Subcutaneous abdominal adipose tissue (tissue), 5 donors: ENCODE measurements around the gene BICD1.
"Not testable (repeated sequence)": the region's sequence is repeated elsewhere in the genome, so short reads cannot be mapped to it uniquely, and the experiment has no call there.

Experiments used
- H3K27ac ChIP-seq: one replicate; pipeline ENCODE4 v1.7.0; 2013; ENCODE audit warnings: low read depth, mild to moderate bottlenecking, inconsistent platforms, low read length, moderate library complexity
- H3K27me3 ChIP-seq, 5 donors: one replicate each; pipeline ENCODE4 v1.7.0; 2013; ENCODE audit warnings: low read length in 5 of 5, inconsistent platforms in 1 of 5; ENCODE audit not compliant: control insufficient read depth in 5 of 5, insufficient read depth in 4 of 5
- H3K36me3 ChIP-seq, 5 donors: one replicate each; pipeline ENCODE4 v1.7.0; 2013; ENCODE audit warnings: low read length in 5 of 5; ENCODE audit not compliant: control insufficient read depth in 5 of 5, insufficient read depth in 5 of 5
- H3K4me1 ChIP-seq, 5 donors: one replicate each; pipeline ENCODE4 v1.7.0; 2013; ENCODE audit warnings: low read length in 5 of 5, mild to moderate bottlenecking in 3 of 5, moderate library complexity in 1 of 5; ENCODE audit not compliant: control insufficient read depth in 5 of 5, insufficient read depth in 5 of 5
- H3K4me3 ChIP-seq, 5 donors: one replicate each; pipeline ENCODE4 v1.7.0; 2013; ENCODE audit warnings: low read length in 5 of 5, low read depth in 1 of 5
- H3K9ac ChIP-seq, 5 donors: one replicate each; pipeline ENCODE4 v1.7.0; 2013; ENCODE audit warnings: low read length in 5 of 5, mild to moderate bottlenecking in 4 of 5, moderate library complexity in 3 of 5
- H3K9me3 ChIP-seq, 5 donors: one replicate each; pipeline ENCODE4 v1.7.0; 2013; ENCODE audit warnings: low read length in 5 of 5; ENCODE audit not compliant: control insufficient read depth in 5 of 5
- donor health status: healthy.
- donor health status: healthy.
- donor health status: healthy.
- donor health status: healthy.
- donor health status: healthy.

The BICD1 gene

DNA sequence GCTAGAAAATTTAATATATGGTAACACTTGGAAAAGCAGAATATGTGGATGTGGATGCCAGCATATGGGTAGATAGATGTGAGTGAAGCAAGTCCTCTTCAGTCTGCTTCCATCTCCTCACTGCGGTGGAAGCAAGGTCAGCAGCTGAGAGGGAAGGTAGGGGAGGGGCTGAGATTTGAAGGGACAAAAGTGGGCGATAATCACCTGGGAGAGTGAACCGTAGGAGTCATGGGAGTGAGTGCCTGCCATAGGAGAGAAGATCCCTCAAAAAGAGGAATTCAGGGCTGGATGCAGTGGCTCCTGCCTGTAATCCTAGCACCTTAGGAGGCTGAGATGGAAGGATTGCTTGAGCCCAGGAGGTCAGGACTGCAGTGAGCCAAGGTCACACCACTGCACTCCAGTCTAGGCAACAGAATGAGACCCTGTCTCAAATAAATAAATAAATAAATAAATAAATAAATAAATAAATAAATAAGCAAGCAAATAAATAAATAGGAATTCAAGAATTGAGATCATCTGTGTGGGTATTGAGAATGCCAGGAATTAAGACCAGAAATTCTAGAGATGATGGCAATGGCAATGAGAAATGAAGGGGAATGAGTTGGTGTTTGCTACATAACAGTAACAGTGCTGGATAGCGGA is 123.4 kb downstream of the BICD1 start:
- H3K9me3 ChIP-seq: no peaks in the 10 kb centered on the region
- H3K4me3 ChIP-seq: no peak overlapping the region
- H3K9ac ChIP-seq: no peak overlapping the region
- no peak overlapping the region for H3K27ac ChIP-seq
- H3K4me1 ChIP-seq: no peaks in the 10 kb centered on the region
- no peaks in the 10 kb centered on the region for H3K27me3 ChIP-seq
- no peaks in the 10 kb centered on the region for H3K36me3 ChIP-seq

DNA sequence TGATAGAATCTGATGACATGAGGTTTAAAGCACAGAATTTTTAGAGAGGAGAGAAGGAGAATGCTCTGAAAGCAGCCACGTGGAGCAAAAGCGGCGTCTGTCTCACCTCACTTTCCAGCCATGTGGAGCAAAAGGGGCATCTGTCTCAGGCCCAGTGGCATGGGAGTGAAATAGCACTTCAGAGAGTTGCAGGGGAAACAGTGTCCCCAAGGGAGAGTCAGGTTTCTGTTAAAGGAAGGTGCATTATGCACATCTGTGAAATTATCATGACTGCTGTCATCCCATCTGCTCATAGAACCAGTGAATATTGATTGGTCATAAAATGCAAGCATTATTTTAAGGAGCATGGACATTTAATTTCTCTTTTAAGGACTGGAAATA is 124.0 kb downstream of the BICD1 start:
- no peak overlapping the region for H3K9ac ChIP-seq
- H3K36me3 ChIP-seq: no peaks in the 10 kb centered on the region
- no peaks in the 10 kb centered on the region for H3K27me3 ChIP-seq
- no peaks in the 10 kb centered on the region for H3K4me1 ChIP-seq
- H3K27ac ChIP-seq: no peak overlapping the region
- no peak overlapping the region for H3K4me3 ChIP-seq
- H3K9me3 ChIP-seq: no peaks in the 10 kb centered on the region

DNA sequence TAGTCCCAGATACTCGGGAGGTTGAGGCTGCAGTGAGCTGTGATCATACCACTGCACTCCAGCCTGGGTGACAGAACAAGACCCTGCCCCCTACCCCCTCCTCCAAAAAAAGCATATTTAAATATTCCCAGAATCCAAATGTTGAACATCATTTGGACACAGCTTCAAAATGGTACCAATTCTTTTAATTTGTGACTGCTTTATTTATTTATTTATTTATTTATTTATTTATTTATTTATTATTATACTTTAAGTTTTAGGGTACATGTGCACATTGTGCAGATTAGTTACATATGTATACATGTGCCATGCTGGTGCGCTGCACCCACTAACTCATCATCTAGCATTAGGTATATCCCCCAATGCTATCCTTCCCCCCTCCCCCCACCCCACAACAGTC is 124.7 kb downstream of the BICD1 start:
- not testable (repeated sequence) for H3K27me3 ChIP-seq, H3K4me1 ChIP-seq, H3K27ac ChIP-seq, H3K9ac ChIP-seq, H3K4me3 ChIP-seq, H3K36me3 ChIP-seq, H3K9me3 ChIP-seq

DNA sequence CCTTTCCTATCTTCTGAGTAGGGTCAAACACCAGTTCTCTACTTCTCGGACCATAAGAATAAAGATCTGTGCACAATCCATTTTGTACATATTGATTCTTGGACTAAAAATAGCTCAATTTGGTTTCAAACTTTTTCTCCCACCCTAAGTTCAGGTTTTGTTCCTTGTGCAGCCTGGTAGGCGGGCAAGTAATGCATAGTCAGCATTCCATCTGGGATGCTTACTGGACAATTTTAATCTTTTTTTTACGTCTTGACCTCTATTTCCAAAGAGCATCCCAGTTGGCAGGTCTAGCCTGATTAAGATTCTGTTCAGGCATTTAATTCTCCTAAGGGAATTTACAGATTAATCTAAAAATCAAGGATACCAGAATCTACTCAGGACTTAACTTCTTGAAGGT is 126.9 kb downstream of the BICD1 start:
- H3K4me1 ChIP-seq: no peaks in the 10 kb centered on the region
- H3K27me3 ChIP-seq: no peaks in the 10 kb centered on the region
- peaks cover 3 to 15% (median 7%) of the 10 kb centered on the region in 5 donors for H3K9me3 ChIP-seq
- H3K27ac ChIP-seq: no peak overlapping the region
- H3K4me3 ChIP-seq: no peak overlapping the region
- H3K36me3 ChIP-seq: peaks cover 0 to 5% (median 0%) of the 10 kb centered on the region in 5 donors
- no peak overlapping the region for H3K9ac ChIP-seq

DNA sequence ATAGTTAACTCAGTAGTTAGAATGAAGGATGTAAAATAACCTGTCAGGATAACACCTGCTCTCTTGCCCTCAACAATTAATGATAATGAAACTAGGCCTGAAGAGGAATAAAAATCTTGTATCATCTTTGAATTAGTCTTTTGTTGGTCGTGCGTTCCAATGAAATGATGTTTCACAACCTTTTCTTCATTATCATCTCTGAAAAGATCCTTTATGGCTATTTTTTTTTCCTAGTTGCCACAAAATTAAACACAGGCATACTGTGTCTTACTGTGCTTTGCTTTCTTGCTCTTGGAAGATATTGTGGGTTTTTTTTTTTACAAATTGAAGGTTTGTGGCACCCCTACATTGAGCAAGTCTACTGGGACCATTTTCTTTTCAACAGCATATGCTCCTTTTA is 128.6 kb downstream of the BICD1 start:
- no peak overlapping the region for H3K27ac ChIP-seq
- H3K4me3 ChIP-seq: no peak overlapping the region
- peaks cover 0 to 5% (median 0%) of the 10 kb centered on the region in 5 donors for H3K36me3 ChIP-seq
- H3K9me3 ChIP-seq: peaks cover 3 to 15% (median 7%) of the 10 kb centered on the region in 5 donors
- no peaks in the 10 kb centered on the region for H3K27me3 ChIP-seq
- H3K9ac ChIP-seq: no peak overlapping the region
- no peaks in the 10 kb centered on the region for H3K4me1 ChIP-seq

DNA sequence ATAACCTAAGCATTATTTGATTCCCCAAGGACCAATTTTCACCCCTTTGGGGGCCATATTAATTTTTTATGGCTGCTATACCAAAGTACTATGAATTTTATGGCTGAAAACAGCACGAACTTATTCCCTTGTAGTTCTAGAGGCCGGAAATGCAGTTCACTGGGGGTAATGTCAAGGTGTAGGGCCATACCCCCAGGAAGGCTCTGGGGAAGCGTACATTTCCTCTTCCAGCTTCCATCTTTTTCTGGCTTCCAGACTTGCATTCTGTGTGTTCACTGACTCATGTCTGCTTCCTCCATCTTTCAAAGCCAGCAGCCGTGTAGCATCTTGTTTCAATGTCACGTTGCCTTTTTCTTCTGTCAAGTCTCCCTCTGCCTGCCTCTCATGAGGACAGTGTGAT is 133.5 kb downstream of the BICD1 start:
- no peak overlapping the region for H3K4me3 ChIP-seq
- no peaks in the 10 kb centered on the region for H3K4me1 ChIP-seq
- peaks cover 0 to 5% (median 0%) of the 10 kb centered on the region in 5 donors for H3K36me3 ChIP-seq
- no peaks in the 10 kb centered on the region for H3K27me3 ChIP-seq
- H3K9me3 ChIP-seq: peaks cover 3 to 15% (median 7%) of the 10 kb centered on the region in 5 donors
- no peak overlapping the region for H3K27ac ChIP-seq
- no peak overlapping the region for H3K9ac ChIP-seq

DNA sequence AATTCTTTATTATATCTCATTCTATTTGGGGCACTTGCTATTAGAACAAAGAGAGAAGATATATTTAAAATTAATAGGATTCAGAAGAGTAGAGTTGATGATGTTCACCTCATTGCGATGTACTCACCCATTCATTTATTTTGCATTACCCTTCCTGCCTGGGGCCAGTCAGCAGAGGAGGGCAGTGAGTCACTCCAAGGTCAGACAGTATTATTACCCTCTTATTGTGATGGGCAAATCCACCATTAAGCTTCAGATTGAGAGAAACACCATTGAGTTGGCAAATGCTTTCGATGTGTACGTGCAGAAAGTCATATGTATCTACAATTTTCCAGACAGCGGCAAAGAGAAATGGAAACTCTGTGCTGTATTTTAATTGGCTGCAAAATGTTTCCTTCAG is 134.2 kb downstream of the BICD1 start:
- no peak overlapping the region for H3K4me3 ChIP-seq
- no peaks in the 10 kb centered on the region for H3K4me1 ChIP-seq
- H3K9me3 ChIP-seq: peaks cover 3 to 15% (median 7%) of the 10 kb centered on the region in 5 donors
- H3K9ac ChIP-seq: no peak overlapping the region
- peaks cover 0 to 5% (median 0%) of the 10 kb centered on the region in 5 donors for H3K36me3 ChIP-seq
- no peak overlapping the region for H3K27ac ChIP-seq
- no peaks in the 10 kb centered on the region for H3K27me3 ChIP-seq

DNA sequence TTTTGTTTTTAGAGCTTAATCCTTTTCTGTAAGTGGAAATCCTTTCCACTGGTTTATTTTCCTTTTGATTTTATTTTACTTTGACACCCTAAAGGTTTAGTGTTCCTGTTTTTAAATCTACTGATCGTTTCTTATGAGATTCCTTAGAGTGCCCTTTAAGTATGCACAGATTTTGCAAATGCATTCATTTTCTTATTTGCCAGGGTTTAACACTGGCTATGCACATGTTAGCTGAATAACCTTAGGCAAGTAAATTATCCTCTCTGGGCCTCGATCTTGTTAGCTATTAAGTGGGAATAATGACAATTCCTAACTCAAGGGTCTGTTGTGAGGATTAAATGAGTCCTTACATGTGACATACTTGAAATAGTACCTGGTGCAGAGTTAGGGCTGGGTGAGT is 136.0 kb downstream of the BICD1 start:
- Histone ChIP-seq H3K36me3 (no peaks in the 10 kb centered on the region), H3K27ac (no peak overlapping the region), H3K9ac (no peak overlapping the region), H3K27me3 (no peaks in the 10 kb centered on the region), H3K4me1 (no peaks in the 10 kb centered on the region), H3K4me3 (no peak overlapping the region), H3K9me3 (peaks cover 0 to 6% (median 0%) of the 10 kb centered on the region in 5 donors)

DNA sequence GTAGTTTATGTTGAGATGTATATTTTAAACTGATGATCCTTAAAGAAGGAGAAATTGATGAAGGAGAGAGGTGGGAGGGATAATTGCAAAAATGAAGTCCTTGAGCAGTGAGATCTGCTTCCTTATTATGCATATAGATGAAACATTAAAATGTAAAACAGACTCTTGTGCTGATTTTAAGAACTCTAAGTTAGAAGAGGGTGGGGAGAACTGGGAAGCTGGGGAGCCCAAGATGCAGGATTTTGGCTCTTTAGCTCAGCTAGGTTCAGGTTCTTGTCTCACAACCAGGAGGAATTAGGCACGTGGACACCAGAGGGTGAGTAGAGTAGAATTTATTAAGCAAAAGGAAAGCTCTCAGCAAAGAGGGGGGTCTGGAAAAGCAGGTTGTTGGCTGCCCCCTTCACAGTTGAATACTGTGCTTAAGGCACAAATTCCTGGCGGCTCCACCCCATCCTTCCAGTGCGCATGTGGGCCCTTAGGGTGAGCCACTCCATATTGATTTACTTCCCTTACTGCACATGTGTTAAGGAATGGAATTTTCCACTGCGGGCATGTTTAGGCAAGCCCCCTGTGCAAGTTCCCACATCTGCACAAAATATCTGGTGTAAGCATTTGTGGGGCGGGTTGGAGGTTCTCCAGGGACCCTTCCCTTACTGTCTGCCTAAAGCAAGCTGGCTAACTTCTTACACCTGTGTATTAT is 141.9 kb downstream of the BICD1 start:
- peaks cover 0 to 4% (median 0%) of the 10 kb centered on the region in 5 donors for H3K9me3 ChIP-seq
- H3K27ac ChIP-seq: no peak overlapping the region

DNA sequence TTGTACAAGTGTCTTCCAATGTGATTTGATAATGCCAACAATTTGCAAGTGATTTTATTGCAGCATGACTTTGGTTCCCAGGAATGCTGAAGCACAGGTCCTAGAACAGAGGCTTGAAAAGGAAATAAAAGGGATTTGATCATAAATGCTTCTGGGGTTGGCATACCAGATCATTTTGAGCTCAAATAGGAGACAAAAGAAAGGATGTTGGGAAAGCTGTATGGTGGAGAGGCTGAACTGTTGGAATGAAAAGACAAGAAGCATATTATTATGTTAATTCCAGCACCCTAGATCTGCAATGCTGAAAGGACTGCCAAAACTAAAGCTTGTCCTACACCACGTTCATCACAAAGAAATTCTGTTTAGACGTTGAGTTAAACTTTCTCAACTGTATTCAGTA is 143.1 kb downstream of the BICD1 start:
- H3K27ac ChIP-seq: no peak overlapping the region
- H3K4me1 ChIP-seq: no peaks in the 10 kb centered on the region
- no peak overlapping the region for H3K4me3 ChIP-seq
- H3K36me3 ChIP-seq: no peaks in the 10 kb centered on the region
- H3K9me3 ChIP-seq: peaks cover 0 to 4% (median 0%) of the 10 kb centered on the region in 5 donors
- no peak overlapping the region for H3K9ac ChIP-seq
- H3K27me3 ChIP-seq: no peaks in the 10 kb centered on the region

More for the DNA sequence above, 141.9 kb downstream of the BICD1 start:
- no peak overlapping the region for H3K4me3 ChIP-seq
- H3K9ac ChIP-seq: no peak overlapping the region
- no peaks in the 10 kb centered on the region for H3K27me3 ChIP-seq
- H3K36me3 ChIP-seq: no peaks in the 10 kb centered on the region
- H3K4me1 ChIP-seq: no peaks in the 10 kb centered on the region
